GM19351 (cell line): ENCODE results near the gene DOCK2.
"Not testable (repeated sequence)": the region's sequence is repeated elsewhere in the genome, so short reads cannot be mapped to it uniquely, and the experiment has no call there.

Source experiments
- ATAC-seq: cut with Tn5 transposase; IDR thresholded peaks from one replicate; pipeline ENCODE4 v1.9.1; 2021; ENCODE audit warnings: mild to moderate bottlenecking, moderate library complexity; ENCODE audit not compliant: unreplicated experiment

DOCK2 gene

GRCh38 chr5:169921949-169922348 lies 284.9 kb downstream of the DOCK2 start:
- no peak for ATAC-seq

GRCh38 chr5:169922474-169922873 lies 285.4 kb downstream of the DOCK2 start:
- ATAC-seq: no peak

- ATAC-seq: peak; percentile 53
These were observed 286.9 kb downstream of the DOCK2 start for GRCh38 chr5:169923988-169924387.

- no peak for ATAC-seq
These were observed 296.1 kb downstream of the DOCK2 start for GRCh38 chr5:169933127-169933526.

GRCh38 chr5:169933616-169934015 lies 296.5 kb downstream of the DOCK2 start:
- ATAC-seq: no peak

- ATAC-seq: no peak
These were observed 297.9 kb downstream of the DOCK2 start for GRCh38 chr5:169934990-169935389.

- ATAC-seq: no peak
These were observed 298.7 kb downstream of the DOCK2 start for GRCh38 chr5:169935762-169936161.

GRCh38 chr5:169938439-169938838 lies 301.4 kb downstream of the DOCK2 start:
- no peak for ATAC-seq

GRCh38 chr5:169939731-169940130 lies 302.7 kb downstream of the DOCK2 start:
- no peak for ATAC-seq

- ATAC-seq: no peak
These were observed 304.5 kb downstream of the DOCK2 start for GRCh38 chr5:169941542-169941941.

GRCh38 chr5:169942181-169942580 lies 305.1 kb downstream of the DOCK2 start:
- no peak for ATAC-seq

GRCh38 chr5:169943026-169943425 lies 306.0 kb downstream of the DOCK2 start:
- ATAC-seq: no peak

GRCh38 chr5:169944115-169944514 lies 307.0 kb downstream of the DOCK2 start:
- ATAC-seq: no peak

GRCh38 chr5:169944922-169945680 lies 308.0 kb downstream of the DOCK2 start:
- ATAC-seq: peak; percentile 69

- no peak for ATAC-seq
These were observed 308.8 kb downstream of the DOCK2 start for GRCh38 chr5:169945831-169946261.

- no peak for ATAC-seq
These were observed 309.7 kb downstream of the DOCK2 start for GRCh38 chr5:169946743-169947295.

- ATAC-seq: peak; percentile 52
These were observed 313.3 kb downstream of the DOCK2 start for GRCh38 chr5:169950333-169950732.

- not testable (repeated sequence) for ATAC-seq
These were observed 316.1 kb downstream of the DOCK2 start for GRCh38 chr5:169953196-169953595.

- ATAC-seq: no peak
These were observed 317.7 kb downstream of the DOCK2 start for GRCh38 chr5:169954786-169955185.

GRCh38 chr5:169956126-169956525 lies 319.1 kb downstream of the DOCK2 start:
- ATAC-seq: no peak

- no peak for ATAC-seq
These were observed 319.7 kb downstream of the DOCK2 start for GRCh38 chr5:169956756-169957155.

GRCh38 chr5:169958278-169958677 lies 321.2 kb downstream of the DOCK2 start:
- no peak for ATAC-seq

- ATAC-seq: no peak
These were observed 323.6 kb downstream of the DOCK2 start for GRCh38 chr5:169960659-169961058.
